Tibial artery (tissue), 4 donors: ENCODE measurements around the gene WWC1.

ENCODE experiments used
- DNase-seq, 2 donors: peaks; one replicate each; pipeline ENCODE4 v3.0.0-alpha.2; 2019
- H3K27ac ChIP-seq, 2 donors: fragments of 200-600 bp; sonication (generic) in 1 of 2; 1 replicate in 1 of 2; 2 replicates in 1 of 2; pipeline ENCODE4 v1.5.1; 2018 to 2019; ENCODE audit warnings: mild to moderate bottlenecking in 1 of 2
- H3K27me3 ChIP-seq, 2 donors: fragments of 200-600 bp; sonication (generic) in 1 of 2; one replicate each; pipeline versions ENCODE4 v1.5.1 to v1.6.0; 2016 to 2019
- H3K36me3 ChIP-seq, 3 donors: fragments of 200-600 bp; sonication (generic) in 2 of 3; one replicate each; pipeline ENCODE4 v1.5.1; 2016 to 2019; ENCODE audit warnings: mild to moderate bottlenecking in 2 of 3
- H3K4me1 ChIP-seq, 4 donors: fragments of 200-600 bp; sonication (generic) in 2 of 4; 1 replicate in 3 of 4; 2 replicates in 1 of 4; pipeline ENCODE4 v1.5.1; 2016 to 2019
- H3K4me3 ChIP-seq, 2 donors: fragments of 200-600 bp; sonication (generic) in 1 of 2; 1 replicate in 1 of 2; 2 replicates in 1 of 2; pipeline ENCODE4 v1.5.1; 2018 to 2019; ENCODE audit warnings: mild to moderate bottlenecking in 2 of 2
- H3K9me3 ChIP-seq, 3 donors: fragments of 200-600 bp; sonication (generic) in 1 of 3; one replicate each; pipeline ENCODE4 v1.5.1; 2016 to 2019
- intact Hi-C: fragments of 100-400 bp; cut with DNase I; formaldehyde crosslinking; loops from one replicate; pipeline ENCODE4 v1.15.0; 2023; ENCODE audit warnings: low total_unique reads
- TF ChIP-seq, protein P1 (sequence below), 2 experiments: fragments of 200-600 bp in 1 of 2; fragments of 450-650 bp in 1 of 2; IDR thresholded peaks; one replicate each; pipeline ENCODE4 v1.5.1; 2017 to 2019; ENCODE audit warnings: antibody characterized with exemption in 2 of 2, mild to moderate bottlenecking in 1 of 2, moderate library complexity in 1 of 2

Gene WWC1

DNA sequence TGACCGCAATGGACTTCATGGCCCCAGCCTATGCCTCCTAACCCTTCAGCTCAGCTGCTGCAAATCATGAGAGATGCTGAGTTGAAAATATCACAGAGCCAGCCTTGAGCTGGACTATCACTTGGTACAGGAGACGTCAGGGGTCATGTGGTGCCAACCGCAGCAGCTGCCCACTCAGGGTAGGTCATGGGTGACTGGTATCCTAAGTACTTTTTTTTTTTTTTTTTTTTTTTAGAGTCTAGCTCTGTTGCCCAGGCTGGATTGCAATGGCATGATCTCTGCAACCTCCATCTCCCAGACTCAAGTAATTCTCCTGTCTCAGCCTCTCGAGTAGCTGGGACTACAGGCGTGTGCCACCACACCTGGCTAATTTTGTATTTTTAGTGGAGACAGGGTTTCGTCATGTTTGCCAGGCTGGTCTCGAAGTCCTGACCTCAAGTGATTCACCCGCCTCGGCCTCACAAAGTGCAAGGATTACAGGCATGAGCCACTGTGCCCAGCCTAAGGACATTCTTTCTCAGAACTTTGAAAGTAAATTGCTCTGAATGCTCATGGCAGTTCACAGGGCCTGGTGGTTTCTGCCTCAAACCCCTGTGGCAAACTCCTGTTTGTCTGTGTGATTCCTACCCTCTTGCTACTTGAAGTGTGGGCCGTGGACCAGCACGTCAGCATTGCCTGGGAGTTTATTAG lies 21.3 kb downstream of the WWC1 start:
- Histone ChIP-seq H3K4me3 (no peak overlapping the region), H3K27me3 (peaks cover 0 to 11% of the 10 kb centered on the region in 2 donors), H3K27ac (no peak overlapping the region), H3K36me3 (no peaks in the 10 kb centered on the region), H3K9me3 (no peaks in the 10 kb centered on the region), H3K4me1 (peaks cover 0 to 8% (median 0%) of the 10 kb centered on the region in 4 donors)
- intact Hi-C loops, result no loop called here
- DNase-seq, result no peak
- TF ChIP-seq, protein P1, sequence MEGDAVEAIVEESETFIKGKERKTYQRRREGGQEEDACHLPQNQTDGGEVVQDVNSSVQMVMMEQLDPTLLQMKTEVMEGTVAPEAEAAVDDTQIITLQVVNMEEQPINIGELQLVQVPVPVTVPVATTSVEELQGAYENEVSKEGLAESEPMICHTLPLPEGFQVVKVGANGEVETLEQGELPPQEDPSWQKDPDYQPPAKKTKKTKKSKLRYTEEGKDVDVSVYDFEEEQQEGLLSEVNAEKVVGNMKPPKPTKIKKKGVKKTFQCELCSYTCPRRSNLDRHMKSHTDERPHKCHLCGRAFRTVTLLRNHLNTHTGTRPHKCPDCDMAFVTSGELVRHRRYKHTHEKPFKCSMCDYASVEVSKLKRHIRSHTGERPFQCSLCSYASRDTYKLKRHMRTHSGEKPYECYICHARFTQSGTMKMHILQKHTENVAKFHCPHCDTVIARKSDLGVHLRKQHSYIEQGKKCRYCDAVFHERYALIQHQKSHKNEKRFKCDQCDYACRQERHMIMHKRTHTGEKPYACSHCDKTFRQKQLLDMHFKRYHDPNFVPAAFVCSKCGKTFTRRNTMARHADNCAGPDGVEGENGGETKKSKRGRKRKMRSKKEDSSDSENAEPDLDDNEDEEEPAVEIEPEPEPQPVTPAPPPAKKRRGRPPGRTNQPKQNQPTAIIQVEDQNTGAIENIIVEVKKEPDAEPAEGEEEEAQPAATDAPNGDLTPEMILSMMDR (IDR thresholded peaks at IDR 0.05), result no peak

DNA sequence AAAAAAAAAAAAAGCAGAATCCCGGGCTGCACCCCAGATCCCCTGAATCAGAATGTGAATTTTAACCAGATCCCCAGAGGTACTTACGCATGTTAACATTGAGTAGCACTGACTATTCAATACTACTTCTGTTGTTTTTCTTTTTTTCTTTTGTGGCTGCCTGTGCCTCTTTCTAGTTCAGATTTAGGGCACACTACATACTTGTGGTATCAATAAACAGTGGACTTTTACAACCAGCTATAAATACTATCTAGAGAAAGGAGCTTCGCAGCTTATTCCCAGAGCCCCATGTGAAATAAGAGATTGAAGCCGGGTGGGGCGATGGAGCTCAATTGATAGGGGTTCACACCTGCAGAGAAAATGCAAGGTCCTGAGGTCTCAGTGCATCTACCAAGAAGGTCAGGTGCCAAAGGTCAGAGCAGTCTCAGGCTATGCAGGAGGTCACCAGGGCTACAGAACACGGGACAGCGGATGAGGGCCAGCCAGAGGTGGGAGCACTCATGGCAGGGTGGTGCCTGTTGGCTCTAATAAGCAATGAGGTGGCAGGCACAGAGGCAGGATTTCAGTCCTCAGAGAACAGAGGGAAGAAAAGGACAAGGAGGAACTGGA lies 22.3 kb downstream of the WWC1 start:
- no peak overlapping the region for H3K27ac ChIP-seq
- DNase-seq, result no peak

DNA sequence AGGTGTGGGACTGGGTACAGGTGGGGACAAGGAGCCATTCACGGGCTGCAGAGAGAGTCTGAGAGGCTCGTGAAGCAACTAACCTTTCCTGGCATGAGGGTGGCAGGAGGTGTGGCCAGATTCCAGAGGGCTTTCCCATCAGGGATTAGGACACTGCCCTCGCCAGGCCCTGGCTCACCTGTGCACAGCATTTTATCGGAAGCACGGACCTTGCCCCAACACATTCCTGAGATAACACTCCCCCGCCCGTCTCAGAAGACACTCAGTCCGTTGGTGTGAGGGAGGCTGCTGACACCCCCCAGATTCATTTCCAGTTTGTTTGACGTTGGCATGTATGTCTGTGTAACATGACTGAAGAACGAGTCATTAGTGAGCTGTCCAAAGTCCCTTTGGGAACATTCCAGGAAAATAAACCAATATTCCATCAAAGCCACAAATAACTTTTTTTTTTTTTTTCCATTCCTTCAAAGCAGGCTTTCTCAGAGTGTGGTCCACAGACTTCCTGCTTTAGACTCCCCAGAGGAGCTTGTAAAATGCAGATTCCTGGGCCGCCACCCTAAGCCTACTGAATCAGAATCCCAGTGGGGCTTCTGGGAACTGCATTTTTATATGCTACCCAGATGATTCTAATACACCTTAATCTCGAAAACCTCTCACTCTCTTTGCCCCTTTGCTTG lies 23.4 kb downstream of the WWC1 start:
- peaks cover 0 to 8% (median 0%) of the 10 kb centered on the region in 4 donors for H3K4me1 ChIP-seq
- no peak for DNase-seq
- H3K9me3 ChIP-seq, result no peaks in the 10 kb centered on the region
- H3K4me3 ChIP-seq, result no peak overlapping the region
- TF ChIP-seq, protein P1 (IDR thresholded peaks at IDR 0.05), result no peak
- H3K27ac ChIP-seq, result no peak overlapping the region
- intact Hi-C loops, result no loop called here
- H3K27me3 ChIP-seq, result peaks cover 0 to 11% of the 10 kb centered on the region in 2 donors
- no peaks in the 10 kb centered on the region for H3K36me3 ChIP-seq

More for the DNA sequence above, 22.3 kb downstream of the WWC1 start:
- TF ChIP-seq, protein P1 (IDR thresholded peaks at IDR 0.05), result no peak
- intact Hi-C loops, result no loop called here
- H3K27me3 ChIP-seq, result peaks cover 0 to 11% of the 10 kb centered on the region in 2 donors
- no peaks in the 10 kb centered on the region for H3K36me3 ChIP-seq
- H3K9me3 ChIP-seq, result no peaks in the 10 kb centered on the region
- H3K4me3 ChIP-seq, result no peak overlapping the region
- H3K4me1 ChIP-seq, result peaks cover 0 to 8% (median 0%) of the 10 kb centered on the region in 4 donors

DNA sequence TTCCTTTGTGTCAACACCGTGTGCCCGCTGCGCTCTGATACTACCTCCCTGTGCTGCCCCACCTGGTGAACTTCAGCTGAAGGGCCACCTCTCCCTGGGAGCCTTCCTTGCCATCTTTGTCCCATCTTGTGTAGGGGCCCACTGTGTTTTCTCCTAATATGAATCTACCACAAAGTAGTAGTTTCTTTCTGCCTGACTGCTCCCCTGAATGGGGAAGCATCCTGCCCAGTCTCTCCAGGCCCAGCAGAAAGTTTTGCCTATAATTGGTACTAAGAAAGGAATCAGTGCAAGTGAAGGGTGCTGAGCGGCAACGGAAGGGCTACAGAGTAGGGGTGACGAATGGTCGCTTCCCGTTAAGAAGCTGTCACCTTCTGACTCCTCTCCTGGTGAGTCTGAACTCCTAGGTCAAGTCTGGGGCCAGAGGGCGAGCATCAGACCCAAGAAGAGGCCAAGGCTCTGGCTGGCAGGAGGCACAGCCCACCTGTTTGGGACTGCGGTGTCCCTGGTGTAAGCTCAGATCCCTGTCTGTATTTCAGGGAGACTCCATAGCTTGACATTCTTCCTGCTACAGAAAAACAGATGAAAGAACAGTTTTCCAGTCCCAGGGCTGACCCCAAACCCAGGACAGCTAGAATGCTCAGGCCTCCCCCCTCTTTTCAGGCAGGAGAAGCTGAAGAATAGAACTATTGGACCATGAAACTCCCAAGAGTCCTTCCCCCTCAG lies 24.1 kb downstream of the WWC1 start:
- no peak overlapping the region for H3K4me3 ChIP-seq
- no peak overlapping the region for H3K27ac ChIP-seq
- intact Hi-C loops, result no loop called here
- peak in 1 of 2 donors; percentile 11 for DNase-seq
- peaks cover 0 to 8% (median 0%) of the 10 kb centered on the region in 4 donors for H3K4me1 ChIP-seq
- no peaks in the 10 kb centered on the region for H3K36me3 ChIP-seq
- no peaks in the 10 kb centered on the region for H3K9me3 ChIP-seq
- peaks cover 0 to 11% of the 10 kb centered on the region in 2 donors for H3K27me3 ChIP-seq
- TF ChIP-seq, protein P1 (IDR thresholded peaks at IDR 0.05), result no peak

DNA sequence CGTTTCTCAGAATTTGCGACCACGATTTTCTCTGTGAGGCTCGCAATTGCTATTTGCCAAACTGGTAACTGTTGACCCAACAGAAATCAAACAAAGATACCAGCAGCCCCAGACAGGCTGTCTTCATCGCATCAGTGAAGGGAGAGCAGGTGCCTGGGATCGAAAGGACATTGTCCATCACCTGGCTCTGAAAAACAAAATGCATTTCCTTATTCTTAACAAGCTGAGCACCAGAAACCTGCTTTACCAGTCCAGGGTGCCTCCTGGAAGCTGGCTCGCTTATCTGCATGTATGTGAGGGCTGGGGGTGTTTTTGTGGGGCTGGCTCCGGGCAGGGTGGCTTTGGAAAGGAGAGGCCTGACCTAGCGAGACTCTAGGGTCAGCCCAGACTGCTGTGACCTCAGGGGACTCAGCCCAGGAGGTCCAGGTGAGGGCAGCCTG lies 24.7 kb downstream of the WWC1 start:
- DNase-seq, result no peak
- Histone ChIP-seq H3K27me3 (peaks cover 0 to 8% of the 10 kb centered on the region in 2 donors), H3K36me3 (no peaks in the 10 kb centered on the region), H3K4me3 (no peak overlapping the region), H3K4me1 (peaks cover 0 to 8% (median 0%) of the 10 kb centered on the region in 4 donors), H3K27ac (no peak overlapping the region), H3K9me3 (no peaks in the 10 kb centered on the region)
- intact Hi-C loops, result no loop called here
- TF ChIP-seq, protein P1 (IDR thresholded peaks at IDR 0.05), result no peak
